ENCODE data around the gene LHFPL3. TPM values are rescaled to one million over a fixed set of nuclear protein-coding genes. Genes with fewer than 3 reads are reported as not detected.
A peak's percentile ranks its signal among the peaks of the same experiment; 100 is the strongest.

LHFPL3 gene
- polyA plus RNA-seq, 2 of the 4 experiments (the other 2 are of a cell fraction): not detected

DNA sequence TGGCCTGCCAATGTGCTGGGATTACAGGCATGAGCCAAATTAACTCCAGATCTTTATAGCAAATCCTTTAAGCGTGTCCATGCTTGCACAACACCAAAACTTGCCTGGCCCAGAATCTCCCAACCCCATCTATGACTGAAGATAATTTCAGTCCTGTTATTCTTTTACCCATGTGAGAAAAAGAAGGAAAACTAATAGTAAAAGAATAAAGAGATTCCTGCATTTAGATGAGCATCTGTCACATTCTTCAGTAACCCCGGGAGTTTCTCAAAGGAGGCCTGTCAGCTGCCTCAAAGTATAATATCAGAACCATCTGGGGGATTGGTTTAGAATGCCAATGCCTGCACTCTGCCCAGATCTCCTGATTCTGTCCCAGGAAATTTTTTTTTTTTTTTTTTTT, 527.5 kb downstream of the LHFPL3 start:
- POLR2A ChIA-PET: no interaction called here
- no peak for DNase-seq (ENCODE audit: low read depth in 1 of 2, low spot score in 1 of 2)

DNA sequence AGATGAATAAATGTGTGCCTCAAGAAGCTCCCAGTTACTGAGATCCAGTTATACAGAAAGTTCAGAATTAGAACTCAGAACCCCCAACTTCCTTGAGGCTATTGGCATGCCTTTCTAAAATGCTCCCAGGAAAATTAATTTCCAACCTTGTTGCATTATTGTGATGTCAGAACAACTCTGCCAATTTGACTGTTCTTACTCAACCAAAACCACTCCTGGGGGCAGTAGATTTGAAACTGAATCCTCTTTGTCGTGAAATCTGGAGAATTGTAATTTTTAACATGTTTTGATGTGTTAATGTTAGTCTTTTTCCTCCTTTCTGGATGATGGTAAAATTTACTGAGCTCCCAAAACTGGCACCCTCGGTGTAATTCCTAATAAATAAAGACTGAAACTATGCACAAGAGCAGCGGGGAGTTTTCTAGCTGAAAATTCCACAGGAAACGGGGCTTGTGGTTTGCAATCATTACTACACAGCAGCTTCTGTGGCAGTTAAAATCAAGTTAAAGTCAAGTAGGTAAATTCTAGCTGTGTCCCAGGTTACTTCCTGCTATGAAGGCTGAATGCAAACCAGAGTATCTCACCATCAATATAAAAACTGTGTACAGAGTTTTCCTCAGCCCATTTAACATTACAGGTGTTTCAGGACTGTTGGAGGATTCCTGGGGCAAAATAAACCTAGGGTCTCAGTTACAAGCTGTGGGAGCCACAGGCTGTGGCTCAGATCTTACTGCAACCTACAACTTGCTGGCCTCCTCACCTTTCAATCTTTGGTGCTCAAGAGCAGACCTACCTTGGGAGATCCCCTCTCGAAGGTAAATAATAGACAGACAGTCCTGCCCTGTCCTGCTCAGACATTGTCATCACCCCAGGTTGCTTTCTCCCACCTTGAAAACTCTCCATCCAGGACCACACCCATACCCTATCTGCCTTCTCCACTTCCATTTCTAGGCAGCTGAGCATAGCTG, 529.3 kb downstream of the LHFPL3 start:
- no peak for ATAC-seq
- no peak for FAIRE-seq
- H3K4me1 ChIP-seq: no peaks in the 10 kb centered on the region
- no peaks in the 10 kb centered on the region for H3K9me3 ChIP-seq
- H3K4me2 ChIP-seq: no peak overlapping the region
- no peak for TF ChIP-seq JUN (IDR thresholded peaks at IDR 0.05)
- TF ChIP-seq, protein P1, sequence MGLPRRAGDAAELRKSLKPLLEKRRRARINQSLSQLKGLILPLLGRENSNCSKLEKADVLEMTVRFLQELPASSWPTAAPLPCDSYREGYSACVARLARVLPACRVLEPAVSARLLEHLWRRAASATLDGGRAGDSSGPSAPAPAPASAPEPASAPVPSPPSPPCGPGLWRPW (IDR thresholded peaks at IDR 0.05): no peak
- TF ChIP-seq HOXA7 (CRISPR knock-in tag; IDR thresholded peaks at IDR 0.05): no peak
- no peak for TF ChIP-seq HOXB13 (CRISPR knock-in tag; IDR thresholded peaks at IDR 0.05; ENCODE audit: low read depth)
- no peak for TF ChIP-seq KDM1A (IDR thresholded peaks at IDR 0.05; ENCODE audit: low read depth)
- 11% methylated on average over 5 of the region's 5 CpGs for WGBS (ENCODE audit: missing lambda C conversion rate)
- H3K4me3 ChIP-seq: no peak overlapping the region
- DNase-seq (ENCODE audit: low read depth in 1 of 2, low spot score in 1 of 2): no peak
- no peak overlapping the region for H3K27ac ChIP-seq
- POLR2A ChIA-PET: no interaction called here
- CTCF ChIA-PET: interaction anchor here (0.9 to 3.7 kb wide), 5 partner anchors 10 to 1285 kb away, joined by 3 to 24 read pairs (median 4); no protein-coding TSS in a partner anchor

More for the DNA sequence above, 527.5 kb downstream of the LHFPL3 start:
- 40% methylated on average over 2 of the region's 2 CpGs for WGBS (ENCODE audit: missing lambda C conversion rate)
- ATAC-seq: no peak
- Histone ChIP-seq H3K4me2 (no peak overlapping the region), H3K4me3 (no peak overlapping the region), H3K9me3 (no peaks in the 10 kb centered on the region), H3K4me1 (no peaks in the 10 kb centered on the region), H3K27ac (no peak overlapping the region)
- CTCF ChIA-PET: interaction anchor here (2.5 kb wide), 1 partner anchor 27 kb away, joined by 17 read pairs; no protein-coding TSS in a partner anchor
- TF ChIP-seq RNF2 (IDR thresholded peaks at IDR 0.05; ENCODE audit: borderline replicate concordance, low read depth): no peak
- no peak for TF ChIP-seq HOXB13 (CRISPR knock-in tag; IDR thresholded peaks at IDR 0.05; ENCODE audit: low read depth)
- no peak for TF ChIP-seq HDAC2 (IDR thresholded peaks at IDR 0.05)
- TF ChIP-seq, protein P2, sequence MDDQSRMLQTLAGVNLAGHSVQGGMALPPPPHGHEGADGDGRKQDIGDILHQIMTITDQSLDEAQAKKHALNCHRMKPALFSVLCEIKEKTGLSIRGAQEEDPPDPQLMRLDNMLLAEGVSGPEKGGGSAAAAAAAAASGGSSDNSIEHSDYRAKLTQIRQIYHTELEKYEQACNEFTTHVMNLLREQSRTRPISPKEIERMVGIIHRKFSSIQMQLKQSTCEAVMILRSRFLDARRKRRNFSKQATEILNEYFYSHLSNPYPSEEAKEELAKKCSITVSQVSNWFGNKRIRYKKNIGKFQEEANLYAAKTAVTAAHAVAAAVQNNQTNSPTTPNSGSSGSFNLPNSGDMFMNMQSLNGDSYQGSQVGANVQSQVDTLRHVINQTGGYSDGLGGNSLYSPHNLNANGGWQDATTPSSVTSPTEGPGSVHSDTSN (IDR thresholded peaks at IDR 0.05): no peak
- FAIRE-seq: no peak

DNA sequence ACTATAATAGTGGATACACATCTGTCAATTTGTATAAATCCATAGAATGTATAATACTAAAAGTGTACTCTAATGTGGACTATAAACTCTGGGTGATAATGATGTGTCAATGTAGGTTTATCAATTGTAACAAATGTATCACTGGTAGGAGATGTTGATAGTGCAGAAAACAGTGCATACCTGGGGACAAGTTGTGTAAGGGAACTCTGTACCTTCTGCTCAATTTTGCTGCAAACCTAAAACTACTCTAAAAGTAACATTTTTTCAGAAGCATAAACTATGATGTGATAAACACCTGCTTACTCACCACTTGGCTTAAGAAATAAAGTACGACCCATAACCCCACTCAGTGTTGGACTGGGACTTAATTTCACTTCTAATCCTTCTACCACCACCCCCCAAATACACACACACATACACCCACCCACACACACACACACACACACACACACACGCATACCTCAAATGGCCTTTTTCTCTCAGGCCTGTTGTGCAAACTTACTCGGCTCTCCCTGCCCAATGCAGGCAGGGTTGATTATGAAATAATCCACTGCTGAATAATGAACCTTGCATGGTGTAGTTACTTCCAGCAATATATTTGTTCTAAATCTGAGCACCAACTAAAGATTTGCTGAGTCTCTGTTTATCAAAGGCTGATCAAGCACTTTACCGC, 531.5 kb downstream of the LHFPL3 start:
- ATAC-seq: no peak
- Histone ChIP-seq H3K27ac (no peak overlapping the region), H3K4me3 (no peak overlapping the region), H3K9me3 (peaks cover 3% of the 10 kb centered on the region; the same call in 1 of the 3 replicates), H3K4me2 (no peak overlapping the region), H3K4me1 (no peaks in the 10 kb centered on the region)
- no peak for FAIRE-seq
- TF ChIP-seq EHMT2 (IDR thresholded peaks at IDR 0.05; ENCODE audit: low read depth) (no peak), BHLHE40 (IDR thresholded peaks at IDR 0.05; ENCODE audit: low read depth, low read length) (no peak), POLR2AphosphoS2 (conservative IDR thresholded peaks at IDR 0.05; ENCODE audit: low read length) (no peak)
- no peak for DNase-seq (ENCODE audit: low read depth in 1 of 2, low spot score in 1 of 2)
- 47% methylated on average over 4 of the region's 4 CpGs for WGBS (ENCODE audit: missing lambda C conversion rate)
- POLR2A ChIA-PET: no interaction called here
- CTCF ChIA-PET: interaction anchor here (0.6 to 3.7 kb wide), 5 partner anchors 8 to 28 kb away, joined by 3 to 32 read pairs (median 4); no protein-coding TSS in a partner anchor

DNA sequence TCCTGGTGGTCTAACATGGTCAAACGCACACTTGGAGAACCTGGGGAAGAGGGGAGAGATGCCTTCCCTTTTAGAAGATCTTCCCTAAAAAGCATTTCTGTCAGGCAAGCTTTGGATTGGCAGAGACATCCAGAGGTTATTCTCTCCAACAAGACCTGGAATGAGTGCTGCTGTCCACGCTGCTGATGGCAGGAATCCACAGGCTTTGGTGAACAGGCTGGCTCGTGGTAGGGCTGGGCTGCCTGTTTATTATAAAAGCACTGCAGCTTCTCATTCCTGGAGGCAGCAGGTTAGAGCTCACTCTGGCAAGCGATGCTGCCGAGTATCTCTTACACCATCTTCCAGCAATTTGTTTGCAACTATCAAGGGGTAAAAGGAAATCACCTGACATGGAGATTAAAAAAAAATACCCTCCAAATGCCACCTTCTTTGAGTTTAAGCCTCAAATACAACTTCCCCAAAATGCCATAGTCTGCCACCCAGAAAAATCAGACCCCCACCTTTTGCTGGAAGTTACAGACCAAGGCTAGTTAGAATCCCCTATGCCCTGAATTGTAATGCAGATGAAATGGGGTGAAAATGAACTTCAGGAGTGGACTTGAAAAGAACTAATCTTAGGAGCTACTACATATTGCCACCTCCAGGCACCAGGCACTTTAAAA, 533.5 kb downstream of the LHFPL3 start:
- WGBS (ENCODE audit: missing lambda C conversion rate): 3% methylated on average over 5 of the region's 5 CpGs
- no peak overlapping the region for H3K4me3 ChIP-seq
- ChIA-PET CTCF (interaction anchor here (0.9 to 3.7 kb wide), 10 partner anchors 10 to 1289 kb away, joined by 3 to 32 read pairs (median 4); no protein-coding TSS in a partner anchor), POLR2A (no interaction called here)
- no peak overlapping the region for H3K4me2 ChIP-seq
- ATAC-seq (peak in 1 of 2 experiments; percentile 31; a peak in 3 of 6 replicates), DNase-seq (ENCODE audit: low read depth in 1 of 2, low spot score in 1 of 2) (no peak), FAIRE-seq (no peak)
- peaks cover 3% of the 10 kb centered on the region; the same call in 1 of the 3 replicates for H3K9me3 ChIP-seq
- H3K4me1 ChIP-seq: no peaks in the 10 kb centered on the region
- no peak overlapping the region for H3K27ac ChIP-seq
- no peak for TF ChIP-seq NFE2L2 (conservative IDR thresholded peaks at IDR 0.05; ENCODE audit: low read length)
- TF ChIP-seq, protein P3, sequence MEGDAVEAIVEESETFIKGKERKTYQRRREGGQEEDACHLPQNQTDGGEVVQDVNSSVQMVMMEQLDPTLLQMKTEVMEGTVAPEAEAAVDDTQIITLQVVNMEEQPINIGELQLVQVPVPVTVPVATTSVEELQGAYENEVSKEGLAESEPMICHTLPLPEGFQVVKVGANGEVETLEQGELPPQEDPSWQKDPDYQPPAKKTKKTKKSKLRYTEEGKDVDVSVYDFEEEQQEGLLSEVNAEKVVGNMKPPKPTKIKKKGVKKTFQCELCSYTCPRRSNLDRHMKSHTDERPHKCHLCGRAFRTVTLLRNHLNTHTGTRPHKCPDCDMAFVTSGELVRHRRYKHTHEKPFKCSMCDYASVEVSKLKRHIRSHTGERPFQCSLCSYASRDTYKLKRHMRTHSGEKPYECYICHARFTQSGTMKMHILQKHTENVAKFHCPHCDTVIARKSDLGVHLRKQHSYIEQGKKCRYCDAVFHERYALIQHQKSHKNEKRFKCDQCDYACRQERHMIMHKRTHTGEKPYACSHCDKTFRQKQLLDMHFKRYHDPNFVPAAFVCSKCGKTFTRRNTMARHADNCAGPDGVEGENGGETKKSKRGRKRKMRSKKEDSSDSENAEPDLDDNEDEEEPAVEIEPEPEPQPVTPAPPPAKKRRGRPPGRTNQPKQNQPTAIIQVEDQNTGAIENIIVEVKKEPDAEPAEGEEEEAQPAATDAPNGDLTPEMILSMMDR (IDR thresholded peaks at IDR 0.05): no peak
- TF ChIP-seq FOSL2 (IDR thresholded peaks at IDR 0.05): no peak
- no peak for TF ChIP-seq FOSL2 (CRISPR knock-in tag; IDR thresholded peaks at IDR 0.05)
- TF ChIP-seq TP53 (CRISPR knock-in tag; IDR thresholded peaks at IDR 0.05): no peak
- TF ChIP-seq JUN (IDR thresholded peaks at IDR 0.05): no peak
- no peak for TF ChIP-seq MYC (IDR thresholded peaks at IDR 0.05; ENCODE audit: borderline replicate concordance, low read length)
- TF ChIP-seq ZC3H11A (IDR thresholded peaks at IDR 0.05): no peak
